IPS-18c (cell line): ENCODE measurements around the gene DNAJB9.

ENCODE experiments used
- H3K4me3 ChIP-seq: 2 replicates; pipeline ENCODE4 v1.7.0; 2013; ENCODE audit warnings: low read depth, mild to moderate bottlenecking, low read length, moderate library complexity; ENCODE audit not compliant: insufficient read depth
- H3K9me3 ChIP-seq: one replicate; pipeline ENCODE4 v1.6.1; 2013; ENCODE audit warnings: mild to moderate bottlenecking, low read length, moderate library complexity; ENCODE audit not compliant: control insufficient read depth, insufficient read depth

DNAJB9 gene

DNA sequence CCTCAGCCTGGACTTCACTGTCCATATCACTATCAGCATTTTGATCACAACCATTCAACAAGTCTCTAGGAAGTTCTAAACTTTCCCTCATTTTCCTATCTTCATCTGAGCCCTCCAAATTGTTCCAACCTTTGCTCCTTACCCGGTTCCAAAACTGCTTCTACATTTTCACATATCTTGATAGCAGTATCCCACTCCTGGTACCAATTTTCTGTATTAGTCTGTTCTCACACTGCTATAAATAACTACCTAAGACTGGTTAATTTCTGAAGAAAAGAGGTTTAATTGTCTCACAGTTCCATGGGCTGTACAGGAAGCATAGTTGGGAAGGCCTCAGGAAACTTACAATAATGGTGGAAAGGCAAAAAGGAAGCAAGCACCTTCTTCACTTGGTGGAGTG lies 12.1 kb upstream of the DNAJB9 start:
- Histone ChIP-seq H3K9me3 (peaks cover 11% of the 10 kb centered on the region), H3K4me3 (no peak overlapping the region)

DNA sequence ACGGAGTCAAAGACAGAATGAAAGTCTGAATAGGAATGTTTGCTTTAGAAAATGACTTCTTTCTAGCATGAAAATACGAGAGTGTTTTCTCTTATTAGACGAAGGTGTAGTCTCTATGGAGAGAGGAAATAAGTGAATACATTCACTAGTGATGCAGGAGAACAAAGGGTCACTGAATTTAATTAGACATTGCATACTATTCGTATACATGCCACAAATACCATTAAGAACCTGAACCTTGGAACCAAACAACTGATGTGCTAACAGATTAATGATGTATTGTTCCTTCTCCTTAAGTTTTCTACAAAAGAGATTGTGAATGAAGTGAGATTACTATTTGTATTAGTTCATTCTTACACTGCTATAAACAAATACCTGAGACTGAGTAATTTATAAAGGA lies 10.4 kb upstream of the DNAJB9 start:
- peaks cover 11% of the 10 kb centered on the region for H3K9me3 ChIP-seq
- no peak overlapping the region for H3K4me3 ChIP-seq

DNA sequence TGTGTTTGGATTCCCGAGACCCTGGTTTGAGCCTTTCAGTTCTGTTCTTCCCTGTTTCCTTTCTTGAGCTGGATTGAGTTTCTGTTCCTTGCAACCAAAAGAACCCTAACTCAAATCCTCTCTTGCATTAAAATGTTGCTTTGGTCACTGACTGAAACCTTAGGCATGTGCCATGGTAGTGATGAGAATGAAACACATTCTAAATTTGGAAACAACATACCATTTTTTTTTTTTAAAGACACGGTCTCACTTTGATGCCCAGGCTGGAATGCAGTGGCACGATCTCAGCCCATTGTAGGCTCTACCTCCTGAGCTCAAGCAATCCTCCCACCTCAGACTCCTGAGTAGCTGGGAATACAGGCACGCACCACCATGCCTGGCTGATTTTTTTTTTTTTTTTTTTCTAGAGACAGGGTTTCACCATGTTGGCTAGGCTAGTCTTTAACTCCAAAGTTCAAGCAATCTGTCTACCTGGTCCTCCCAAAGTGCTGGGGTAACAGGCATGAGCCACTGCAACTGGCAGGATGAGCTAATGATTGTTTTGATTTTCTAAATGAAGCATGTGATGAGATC lies 8.5 kb upstream of the DNAJB9 start:
- H3K4me3 ChIP-seq = no peak overlapping the region
- peaks cover 6% of the 10 kb centered on the region for H3K9me3 ChIP-seq

DNA sequence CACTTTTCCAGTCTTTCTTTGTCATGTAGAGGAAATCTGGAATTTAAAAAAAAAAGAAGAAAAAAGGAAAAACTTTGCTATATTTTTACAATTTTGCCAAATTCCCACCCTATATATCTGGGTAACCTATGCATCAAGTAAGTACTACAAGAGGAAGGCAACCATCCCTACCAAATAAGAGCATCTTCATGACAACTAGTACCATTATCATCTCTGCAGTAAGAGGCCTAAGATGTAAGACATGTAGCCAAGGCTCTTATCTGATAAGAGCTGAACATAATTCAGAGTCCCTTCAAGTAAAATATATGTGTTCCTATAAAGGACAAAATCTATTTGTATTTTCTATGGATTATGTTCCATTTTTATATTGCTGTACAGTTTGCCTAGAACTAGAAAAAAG lies 3.7 kb upstream of the DNAJB9 start:
- no peaks in the 10 kb centered on the region for H3K9me3 ChIP-seq
- H3K4me3 ChIP-seq = no peak overlapping the region

DNA sequence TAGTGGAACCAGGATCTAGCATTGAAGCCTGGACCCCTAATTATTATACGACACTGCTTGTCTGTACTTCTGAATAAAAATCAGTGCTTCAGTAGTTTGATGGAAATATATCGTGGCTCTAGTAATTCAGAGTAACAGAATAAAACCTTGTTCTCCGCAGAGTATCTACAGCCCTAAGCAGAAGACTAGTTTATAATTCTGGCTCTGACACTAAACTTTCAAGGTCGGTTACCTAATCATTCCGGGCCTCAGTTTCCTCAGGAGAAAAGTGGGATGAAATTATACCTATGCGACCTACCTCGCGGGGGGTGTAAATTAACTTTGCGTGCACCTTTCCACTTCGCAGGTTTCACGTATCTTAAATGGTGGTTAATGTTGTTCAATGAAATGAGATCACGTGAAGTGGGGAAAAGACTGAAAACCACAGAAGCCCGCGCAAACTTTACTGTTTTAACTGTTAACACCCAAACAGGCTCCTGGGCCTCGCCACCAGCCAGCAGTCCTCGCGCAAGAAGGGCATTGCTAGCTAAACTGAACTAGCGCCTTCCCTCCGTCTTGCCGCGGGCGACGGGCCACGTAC lies 783 bp upstream of the DNAJB9 start:
- Histone ChIP-seq H3K4me3 (peak overlapping the region; percentile 54), H3K9me3 (no peaks in the 10 kb centered on the region)

DNA sequence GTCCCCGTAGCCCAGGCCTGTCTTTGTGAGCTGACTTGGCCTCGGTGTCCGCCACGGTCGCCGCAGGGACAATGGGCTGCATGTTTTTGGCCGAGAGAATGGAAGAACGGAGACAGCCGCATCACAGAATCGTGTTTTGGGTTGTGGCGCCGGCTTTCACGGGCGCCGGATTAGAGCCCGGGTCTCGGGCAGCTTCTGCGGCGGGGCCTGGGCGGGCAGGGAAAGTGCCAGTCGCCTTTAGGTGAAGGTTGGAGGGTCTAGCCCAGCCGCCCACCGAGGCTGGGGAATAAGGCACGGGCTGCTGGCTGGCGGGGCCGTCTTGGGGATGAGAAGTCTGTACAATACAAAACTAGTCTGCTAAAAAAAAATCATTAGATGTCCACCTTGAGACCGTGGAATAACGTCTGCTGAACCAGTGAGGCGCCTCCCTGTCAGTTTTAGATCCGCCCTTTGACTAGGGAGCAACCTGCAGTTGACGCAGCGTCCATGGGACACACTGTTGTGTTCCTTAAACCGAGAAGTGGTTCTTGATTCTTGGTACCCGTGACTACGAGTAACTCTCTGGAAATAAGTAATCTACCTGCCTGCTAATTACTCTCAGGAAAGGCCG lies 577 bp downstream of the DNAJB9 start:
- H3K9me3 ChIP-seq = no peaks in the 10 kb centered on the region

DNA sequence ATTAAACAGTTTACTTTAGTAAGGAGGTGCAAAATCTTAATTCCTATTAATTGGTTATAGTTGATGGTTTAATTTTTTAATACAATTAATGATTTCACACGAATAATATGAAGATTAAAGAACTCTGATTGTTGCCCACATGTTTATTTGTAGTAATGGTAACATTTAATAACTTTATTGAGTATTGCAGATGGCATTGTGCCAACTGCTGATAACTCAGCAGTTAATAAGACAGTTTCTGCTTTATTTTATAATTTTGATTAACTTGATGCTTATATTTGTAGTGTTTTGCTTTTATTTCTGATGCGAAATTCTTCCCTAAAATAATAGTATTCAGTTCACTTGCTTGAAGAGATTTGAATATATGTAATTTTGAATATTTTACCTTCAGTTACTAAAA lies 2.8 kb downstream of the DNAJB9 start:
- no peak overlapping the region for H3K4me3 ChIP-seq
- no peaks in the 10 kb centered on the region for H3K9me3 ChIP-seq

More for the DNA sequence above, 577 bp downstream of the DNAJB9 start:
- H3K4me3 ChIP-seq = peak overlapping the region; percentile 86

DNA sequence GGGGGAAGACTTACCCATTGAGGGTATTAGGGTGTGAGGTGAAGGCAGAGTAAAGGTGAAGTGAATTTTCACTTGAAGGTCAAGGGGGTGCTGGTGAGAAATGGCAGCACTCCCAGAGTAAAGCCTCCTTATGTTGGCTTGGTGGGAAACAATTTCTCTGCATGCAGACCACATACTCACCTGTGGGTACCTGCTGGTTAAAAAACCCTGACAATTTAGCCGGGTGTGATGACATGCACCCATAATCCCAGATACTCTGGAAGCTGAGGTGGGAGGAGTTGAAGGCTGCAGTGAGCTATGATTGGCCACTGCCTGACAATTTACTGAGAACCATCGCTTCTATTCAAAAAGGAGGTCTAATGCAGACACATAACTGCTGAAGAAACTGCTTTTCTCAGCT lies 5.5 kb downstream of the DNAJB9 start:
- no peak overlapping the region for H3K4me3 ChIP-seq
- H3K9me3 ChIP-seq = peaks cover 7% of the 10 kb centered on the region

DNA sequence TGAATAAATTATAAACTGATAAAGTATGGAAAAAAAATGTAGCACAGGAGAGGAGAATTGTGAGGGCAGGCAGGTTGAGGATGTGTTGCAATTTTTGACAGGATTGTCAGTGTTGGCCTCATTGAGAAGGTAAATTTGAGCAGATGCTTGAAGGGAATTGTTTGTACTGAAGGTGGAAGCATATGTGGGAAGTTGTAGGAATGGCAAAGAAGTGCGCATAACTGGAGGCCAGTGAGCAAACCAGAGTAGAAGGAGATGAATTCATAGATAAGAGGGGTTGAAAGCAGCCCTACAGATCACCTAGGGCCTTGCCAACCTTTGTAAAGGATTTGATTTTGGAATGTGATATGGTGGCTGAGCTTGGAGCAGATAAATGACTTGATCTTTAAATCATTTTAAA lies 6.4 kb downstream of the DNAJB9 start:
- Histone ChIP-seq H3K9me3 (peaks cover 7% of the 10 kb centered on the region), H3K4me3 (no peak overlapping the region)

DNA sequence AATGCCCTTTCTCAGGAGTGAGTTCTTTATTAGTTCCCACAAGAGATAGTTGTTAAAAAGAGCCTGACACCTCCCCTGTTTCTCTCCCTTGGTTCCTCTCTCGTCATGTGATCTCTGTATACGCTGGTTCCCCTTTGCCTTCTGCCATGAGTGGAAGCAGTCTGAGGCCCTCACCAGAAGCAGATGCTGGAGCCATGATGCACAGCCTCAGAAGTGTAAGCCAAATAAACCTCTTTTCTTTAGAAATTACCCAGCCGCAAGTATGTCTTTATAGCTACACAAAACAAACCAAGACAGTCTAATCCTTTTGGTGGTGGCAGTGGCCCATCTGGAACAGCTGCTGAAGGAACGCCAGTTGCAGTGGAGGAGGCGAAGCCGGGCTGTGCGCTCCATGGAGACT lies 9.3 kb downstream of the DNAJB9 start:
- Histone ChIP-seq H3K4me3 (no peak overlapping the region), H3K9me3 (peaks cover 7% of the 10 kb centered on the region)

DNA sequence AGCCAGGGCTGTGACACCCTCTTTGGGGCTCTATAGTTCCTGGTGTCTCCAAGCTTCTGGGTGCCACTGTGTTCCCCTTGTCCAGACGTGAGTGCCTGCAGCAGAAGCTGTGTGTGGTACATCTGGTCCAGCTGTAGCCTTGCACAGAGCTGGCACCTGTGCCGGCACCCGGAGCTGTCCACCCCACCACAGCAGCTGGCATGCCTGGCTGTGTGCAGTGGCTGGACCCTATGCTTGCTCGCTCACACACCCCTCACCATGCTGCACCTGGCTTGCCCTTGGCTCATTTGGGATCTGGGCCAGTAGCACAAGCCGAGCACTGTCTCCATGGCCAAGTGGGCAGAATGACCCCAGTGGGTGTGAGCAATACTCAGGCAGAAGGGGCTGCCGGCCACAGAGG lies 10.6 kb downstream of the DNAJB9 start:
- peaks cover 7% of the 10 kb centered on the region for H3K9me3 ChIP-seq
- no peak overlapping the region for H3K4me3 ChIP-seq

DNA sequence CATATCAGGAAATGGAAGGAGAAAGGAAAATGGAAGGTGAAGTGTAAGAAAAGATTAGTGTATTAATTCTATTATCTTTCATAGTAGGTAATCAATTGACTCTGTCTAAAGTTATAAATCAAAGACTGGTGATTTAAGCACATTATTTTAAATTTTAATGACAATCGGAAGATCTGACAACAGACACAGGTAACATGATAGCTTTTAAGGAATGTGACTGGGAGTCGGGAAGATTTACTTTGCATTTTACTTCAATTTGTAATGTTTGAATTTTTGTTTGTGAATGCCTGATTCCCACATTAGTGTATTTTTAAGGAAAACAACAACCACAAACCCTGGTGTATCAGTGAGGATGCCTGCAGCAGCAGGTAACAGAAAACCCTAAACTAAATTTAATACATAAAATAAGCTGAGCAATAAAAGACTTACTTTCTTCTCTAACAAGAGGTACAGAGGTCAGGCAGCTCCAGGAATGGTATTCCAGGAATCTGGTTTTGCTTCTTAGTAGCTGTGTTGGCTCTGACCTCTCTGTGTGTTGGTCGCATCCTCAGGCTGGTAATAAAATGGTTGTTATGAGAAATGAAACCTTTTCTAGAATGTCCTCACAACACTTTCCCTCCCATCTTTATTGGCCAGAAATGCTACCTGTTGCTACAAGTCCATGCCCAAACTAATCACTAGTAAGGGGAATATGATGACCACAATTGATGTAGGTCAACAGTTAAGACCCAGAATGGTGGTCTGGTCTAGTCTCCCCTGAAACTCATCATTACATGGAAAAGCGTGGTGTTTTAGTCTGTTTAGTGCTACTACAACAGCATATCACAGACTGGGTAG lies 12.2 kb downstream of the DNAJB9 start:
- Histone ChIP-seq H3K4me3 (no peak overlapping the region), H3K9me3 (peaks cover 7% of the 10 kb centered on the region)

DNA sequence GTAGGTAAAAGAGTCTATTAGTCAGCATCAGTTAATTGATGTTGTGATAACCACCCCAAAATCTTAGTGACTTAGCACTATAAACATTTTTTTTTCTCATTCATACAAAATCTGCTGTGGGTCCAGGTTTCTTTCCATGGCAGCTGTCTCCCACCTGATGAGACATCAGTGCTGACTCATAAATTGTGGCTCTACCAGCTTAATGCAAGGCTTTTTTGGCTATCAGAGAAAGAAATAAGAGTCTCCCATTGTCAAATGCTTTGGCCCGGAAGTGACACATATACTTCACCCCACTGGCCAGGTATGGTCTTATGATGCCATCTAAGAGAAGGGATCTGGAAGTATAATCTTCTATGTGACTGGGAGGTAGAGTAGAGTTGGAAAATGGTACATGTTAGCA lies 14.5 kb downstream of the DNAJB9 start:
- H3K9me3 ChIP-seq = peaks cover 7% of the 10 kb centered on the region
- H3K4me3 ChIP-seq = no peak overlapping the region

DNA sequence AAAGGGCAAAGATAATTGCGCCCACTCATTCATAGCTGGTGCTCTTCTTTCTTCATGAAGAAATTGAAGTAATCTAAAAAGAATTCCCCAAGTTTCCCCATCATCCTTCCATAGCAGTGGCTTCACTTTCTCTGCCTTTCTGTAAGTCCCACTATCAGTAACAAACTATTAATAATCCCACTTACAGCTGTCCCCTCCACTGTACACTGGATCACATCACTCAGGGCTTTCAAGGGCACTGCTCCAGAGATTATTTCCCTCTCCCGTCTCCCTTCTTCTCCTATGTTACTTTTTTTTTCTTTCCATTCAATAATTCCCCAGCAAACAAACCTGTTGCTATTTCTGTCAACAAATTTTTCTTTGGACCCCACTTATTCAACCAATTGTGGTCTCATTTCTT lies 16.2 kb downstream of the DNAJB9 start:
- H3K4me3 ChIP-seq = no peak overlapping the region
- no peaks in the 10 kb centered on the region for H3K9me3 ChIP-seq

DNA sequence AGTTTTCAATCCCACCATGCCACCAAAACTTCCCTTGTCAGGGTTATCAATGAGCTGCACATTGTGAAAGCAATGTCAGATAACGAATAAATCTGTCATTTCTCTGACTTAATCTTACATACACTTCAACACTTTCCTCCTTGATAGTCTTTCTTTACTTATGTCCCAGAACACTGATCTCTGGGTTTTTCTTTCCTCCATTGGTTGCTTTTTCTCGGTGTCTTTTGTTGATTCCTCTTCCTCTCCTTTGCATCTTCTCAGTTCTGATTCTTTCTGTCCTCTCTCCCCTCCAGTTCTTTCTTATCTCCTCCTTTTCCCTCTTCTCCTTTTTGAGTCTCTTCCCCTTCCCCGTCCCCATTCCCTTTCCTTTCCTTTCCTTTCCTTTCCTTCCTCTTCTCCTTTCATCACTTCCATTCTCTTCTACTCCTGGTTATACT lies 16.6 kb downstream of the DNAJB9 start:
- H3K9me3 ChIP-seq = no peaks in the 10 kb centered on the region
- H3K4me3 ChIP-seq = no peak overlapping the region

DNA sequence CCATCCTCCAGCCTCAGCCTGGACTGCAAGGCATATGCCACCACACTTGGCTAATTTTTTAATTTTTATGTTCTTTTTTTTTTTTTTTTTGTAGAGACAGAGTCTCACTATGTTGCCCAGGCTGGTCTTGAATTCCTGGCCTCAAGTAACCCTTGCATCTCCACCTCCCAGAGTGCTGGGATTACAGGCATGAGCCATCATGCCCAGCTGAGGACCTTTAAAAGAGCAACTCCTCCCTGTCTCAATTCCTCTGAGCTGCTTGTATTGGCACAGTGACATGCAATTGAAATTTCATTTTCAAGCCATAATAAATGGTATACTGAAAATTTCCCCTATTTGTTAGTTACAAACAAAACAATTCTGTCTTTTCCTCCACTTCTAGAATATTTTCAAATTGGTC lies 19.5 kb downstream of the DNAJB9 start:
- Histone ChIP-seq H3K4me3 (no peak overlapping the region), H3K9me3 (no peaks in the 10 kb centered on the region)

DNA sequence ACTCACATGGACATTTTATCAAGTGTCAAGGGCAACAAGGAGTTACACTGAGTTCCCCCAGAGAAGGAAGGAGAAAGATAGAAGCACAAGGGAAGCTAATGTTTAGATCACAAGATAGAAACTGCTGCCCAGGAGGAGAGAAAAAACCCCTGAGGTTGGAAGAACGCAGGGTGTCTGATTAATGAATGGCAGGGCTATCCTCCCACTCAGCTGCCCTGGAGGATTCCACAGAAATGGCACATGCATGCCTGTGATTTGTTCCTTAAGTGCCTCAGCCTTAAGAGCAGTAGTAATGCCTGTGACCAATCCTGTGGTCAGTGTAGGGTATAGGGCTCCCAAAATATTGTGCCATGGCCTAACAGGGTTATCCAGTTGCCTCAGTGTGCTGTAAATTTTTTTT lies 20.2 kb downstream of the DNAJB9 start:
- no peaks in the 10 kb centered on the region for H3K9me3 ChIP-seq
- H3K4me3 ChIP-seq = no peak overlapping the region

DNA sequence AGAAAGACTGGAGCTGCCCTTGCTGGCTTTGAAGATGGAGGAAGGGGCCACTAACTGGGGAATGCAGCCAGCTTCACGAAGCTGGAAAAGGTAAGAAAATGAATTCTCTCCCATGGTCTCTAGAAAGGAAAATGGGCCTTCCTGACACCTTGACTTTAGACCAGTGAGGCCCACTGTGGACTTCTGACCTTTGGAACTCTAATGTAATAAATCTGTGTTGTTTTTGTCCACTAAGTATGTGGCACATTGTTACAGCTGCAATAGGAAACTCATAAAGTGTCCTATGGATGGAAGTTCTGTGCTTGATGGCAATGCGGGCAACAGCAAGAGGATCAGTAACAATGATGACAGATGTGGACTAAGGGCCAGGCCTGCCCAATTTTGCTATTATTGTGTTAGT lies 20.9 kb downstream of the DNAJB9 start:
- no peak overlapping the region for H3K4me3 ChIP-seq
- H3K9me3 ChIP-seq = no peaks in the 10 kb centered on the region
